HG02759 (cell line): ENCODE data around the gene STARD3NL.
"Not testable (repeated sequence)": the region's sequence is repeated elsewhere in the genome, so short reads cannot be mapped to it uniquely, and the experiment has no call there.

Experiments
- ATAC-seq: cut with Tn5 transposase; IDR thresholded peaks from one replicate; pipeline ENCODE4 v1.9.1; 2021; ENCODE audit warnings: mild to moderate bottlenecking, moderate library complexity; ENCODE audit not compliant: unreplicated experiment

Gene STARD3NL

GRCh38 chr7:38262026-38262425 is 84.0 kb downstream of the STARD3NL start:
- not testable (repeated sequence) for ATAC-seq

- ATAC-seq, result no peak
Measured at GRCh38 chr7:38262545-38262944, 84.5 kb downstream of the STARD3NL start.

GRCh38 chr7:38263274-38263673 is 85.2 kb downstream of the STARD3NL start:
- ATAC-seq, result not testable (repeated sequence)

- ATAC-seq, result not testable (repeated sequence)
Measured at GRCh38 chr7:38264602-38265001, 86.6 kb downstream of the STARD3NL start.

GRCh38 chr7:38265958-38266357 is 87.9 kb downstream of the STARD3NL start:
- ATAC-seq, result not testable (repeated sequence)

GRCh38 chr7:38269704-38270346 is 91.8 kb downstream of the STARD3NL start:
- not testable (repeated sequence) for ATAC-seq

GRCh38 chr7:38270405-38270804 is 92.4 kb downstream of the STARD3NL start:
- not testable (repeated sequence) for ATAC-seq

GRCh38 chr7:38273286-38273995 is 95.4 kb downstream of the STARD3NL start, which contains the start of gene TARP:
TARP (minus strand) TSS chr7:38273636.
- no peak for ATAC-seq

- ATAC-seq, result no peak
Measured at GRCh38 chr7:38274486-38274885, 96.4 kb downstream of the STARD3NL start.

- ATAC-seq, result no peak
Measured at GRCh38 chr7:38274927-38275620, 97.0 kb downstream of the STARD3NL start.

GRCh38 chr7:38276096-38276877 is 98.2 kb downstream of the STARD3NL start:
- ATAC-seq, result no peak

GRCh38 chr7:38280000-38280399 is 102.0 kb downstream of the STARD3NL start:
- ATAC-seq, result no peak
